Measurements from ENCODE around the gene N4BP3. TPM values are rescaled to one million over a fixed set of nuclear protein-coding genes. Genes with fewer than 3 reads are reported as not detected.
"Not testable (repeated sequence)": the region's sequence is repeated elsewhere in the genome, so short reads cannot be mapped to it uniquely, and the experiment has no call there.

The N4BP3 gene
- total RNA-seq, 1 donor: 5.1 TPM

GRCh38 chr5:178123966-178124925, 10.9 kb downstream of the N4BP3 start:
- H3K4me1 ChIP-seq (ENCODE audit: insufficient read depth, low read length): peaks cover 32% of the 10 kb centered on the region
- no peaks in the 10 kb centered on the region for H3K27me3 ChIP-seq (ENCODE audit: insufficient read depth, low read length)
- no peaks in the 10 kb centered on the region for H3K9me3 ChIP-seq (ENCODE audit: low read depth, low read length)
- no peak overlapping the region for H3K4me3 ChIP-seq (ENCODE audit: low read length)

GRCh38 chr5:178125253-178125906, 12.0 kb downstream of the N4BP3 start:
- peaks cover 26% of the 10 kb centered on the region for H3K4me1 ChIP-seq (ENCODE audit: insufficient read depth, low read length)
- no peaks in the 10 kb centered on the region for H3K27me3 ChIP-seq (ENCODE audit: insufficient read depth, low read length)
- no peak overlapping the region for H3K4me3 ChIP-seq (ENCODE audit: low read length)
- no peaks in the 10 kb centered on the region for H3K9me3 ChIP-seq (ENCODE audit: low read depth, low read length)

- Histone ChIP-seq H3K27me3 (ENCODE audit: insufficient read depth, low read length) (no peaks in the 10 kb centered on the region), H3K4me1 (ENCODE audit: insufficient read depth, low read length) (peaks cover 19% of the 10 kb centered on the region), H3K4me3 (ENCODE audit: low read length) (no peak overlapping the region), H3K9me3 (ENCODE audit: low read depth, low read length) (no peaks in the 10 kb centered on the region)
These were observed 13.2 kb downstream of the N4BP3 start for GRCh38 chr5:178126556-178126955.

- H3K27me3 ChIP-seq (ENCODE audit: insufficient read depth, low read length); H3K4me3 ChIP-seq (ENCODE audit: low read length); H3K9me3 ChIP-seq (ENCODE audit: low read depth, low read length): not testable (repeated sequence)
- H3K4me1 ChIP-seq (ENCODE audit: insufficient read depth, low read length): peaks cover 17% of the 10 kb centered on the region
These were observed 14.1 kb downstream of the N4BP3 start for GRCh38 chr5:178127300-178128009.

- Histone ChIP-seq H3K4me3 (ENCODE audit: low read length) (no peak overlapping the region), H3K27me3 (ENCODE audit: insufficient read depth, low read length) (no peaks in the 10 kb centered on the region), H3K9me3 (ENCODE audit: low read depth, low read length) (no peaks in the 10 kb centered on the region), H3K4me1 (ENCODE audit: insufficient read depth, low read length) (peaks cover 17% of the 10 kb centered on the region)
These were observed 16.0 kb downstream of the N4BP3 start for GRCh38 chr5:178129296-178129695.

GRCh38 chr5:178130234-178130575, 16.9 kb downstream of the N4BP3 start:
- H3K4me3 ChIP-seq (ENCODE audit: low read length): peak overlapping the region; percentile 75
- not testable (repeated sequence) for H3K9me3 ChIP-seq (ENCODE audit: low read depth, low read length); H3K27me3 ChIP-seq (ENCODE audit: insufficient read depth, low read length)
- H3K4me1 ChIP-seq (ENCODE audit: insufficient read depth, low read length): peaks cover 17% of the 10 kb centered on the region

GRCh38 chr5:178130576-178131445, 17.5 kb downstream of the N4BP3 start, which contains the start of gene RMND5B:
Gene RMND5B (plus strand): TSS chr5:178131014. CDS start chr5:178138120, 7,106 bp downstream.
- peak within 1 kb of the TSS; percentile 75 for H3K4me3 ChIP-seq (ENCODE audit: low read length)

GRCh38 chr5:178131446-178131996, 18.2 kb downstream of the N4BP3 start:
- no peaks in the 10 kb centered on the region for H3K9me3 ChIP-seq (ENCODE audit: low read depth, low read length)
- no peaks in the 10 kb centered on the region for H3K27me3 ChIP-seq (ENCODE audit: insufficient read depth, low read length)
- H3K4me3 ChIP-seq (ENCODE audit: low read length): peak overlapping the region; percentile 75
- H3K4me1 ChIP-seq (ENCODE audit: insufficient read depth, low read length): peaks cover 17% of the 10 kb centered on the region

More at GRCh38 chr5:178130576-178131445, 17.5 kb downstream of the N4BP3 start, which contains the start of gene RMND5B:
- H3K27me3 ChIP-seq (ENCODE audit: insufficient read depth, low read length): no peaks in the 10 kb centered on the region
- H3K9me3 ChIP-seq (ENCODE audit: low read depth, low read length): no peaks in the 10 kb centered on the region
- H3K4me1 ChIP-seq (ENCODE audit: insufficient read depth, low read length): peaks cover 17% of the 10 kb centered on the region

GRCh38 chr5:178136990-178137389, 23.7 kb downstream of the N4BP3 start:
- H3K4me1 ChIP-seq (ENCODE audit: insufficient read depth, low read length): peaks cover 2% of the 10 kb centered on the region
- no peaks in the 10 kb centered on the region for H3K27me3 ChIP-seq (ENCODE audit: insufficient read depth, low read length)
- H3K4me3 ChIP-seq (ENCODE audit: low read length): no peak overlapping the region
- no peaks in the 10 kb centered on the region for H3K9me3 ChIP-seq (ENCODE audit: low read depth, low read length)

GRCh38 chr5:178137991-178138390, 24.7 kb downstream of the N4BP3 start:
- Histone ChIP-seq H3K4me1 (ENCODE audit: insufficient read depth, low read length) (no peaks in the 10 kb centered on the region), H3K9me3 (ENCODE audit: low read depth, low read length) (no peaks in the 10 kb centered on the region), H3K4me3 (ENCODE audit: low read length) (no peak overlapping the region), H3K27me3 (ENCODE audit: insufficient read depth, low read length) (no peaks in the 10 kb centered on the region)

GRCh38 chr5:178141550-178141949, 28.2 kb downstream of the N4BP3 start:
- Histone ChIP-seq H3K9me3 (ENCODE audit: low read depth, low read length) (no peaks in the 10 kb centered on the region), H3K4me1 (ENCODE audit: insufficient read depth, low read length) (no peaks in the 10 kb centered on the region)

GRCh38 chr5:178142642-178143041, 29.3 kb downstream of the N4BP3 start:
- Histone ChIP-seq H3K9me3 (ENCODE audit: low read depth, low read length) (no peaks in the 10 kb centered on the region), H3K4me3 (ENCODE audit: low read length) (no peak overlapping the region), H3K4me1 (ENCODE audit: insufficient read depth, low read length) (no peaks in the 10 kb centered on the region), H3K27me3 (ENCODE audit: insufficient read depth, low read length) (no peaks in the 10 kb centered on the region)

More at GRCh38 chr5:178141550-178141949, 28.2 kb downstream of the N4BP3 start:
- no peaks in the 10 kb centered on the region for H3K27me3 ChIP-seq (ENCODE audit: insufficient read depth, low read length)
- H3K4me3 ChIP-seq (ENCODE audit: low read length): no peak overlapping the region

GRCh38 chr5:178143246-178143645, 29.9 kb downstream of the N4BP3 start:
- H3K27me3 ChIP-seq (ENCODE audit: insufficient read depth, low read length): no peaks in the 10 kb centered on the region
- no peaks in the 10 kb centered on the region for H3K9me3 ChIP-seq (ENCODE audit: low read depth, low read length)
- H3K4me1 ChIP-seq (ENCODE audit: insufficient read depth, low read length): no peaks in the 10 kb centered on the region

GRCh38 chr5:178143901-178144300, 30.6 kb downstream of the N4BP3 start:
- no peaks in the 10 kb centered on the region for H3K27me3 ChIP-seq (ENCODE audit: insufficient read depth, low read length)
- H3K4me1 ChIP-seq (ENCODE audit: insufficient read depth, low read length): no peaks in the 10 kb centered on the region
- H3K4me3 ChIP-seq (ENCODE audit: low read length): no peak overlapping the region
- H3K9me3 ChIP-seq (ENCODE audit: low read depth, low read length): no peaks in the 10 kb centered on the region

More at GRCh38 chr5:178143246-178143645, 29.9 kb downstream of the N4BP3 start:
- H3K4me3 ChIP-seq (ENCODE audit: low read length): no peak overlapping the region

Measured in mononuclear cell (primary cell).